Left lung (tissue), 10 donors: ENCODE measurements around the gene ALOX5. TPM values are rescaled to one million over a fixed set of nuclear protein-coding genes. Genes with fewer than 3 reads are reported as not detected.

Source experiments
- ATAC-seq: fragments of 200-7000 bp; cut with Tn5 transposase; one replicate; pipeline ENCODE4 v1.9.1; 2020; ENCODE audit warnings: moderate library complexity
- DNase-seq, 4 donors: peaks; one replicate each; pipeline ENCODE4 v3.0.0-alpha.2; 2013 to 2020
- H3K27ac ChIP-seq, 2 donors: fragments of 200-600 bp; sonication (generic) in 1 of 2; one replicate each; pipeline versions ENCODE4 v1.5.0 to v1.8.0; 2020 to 2021
- H3K27me3 ChIP-seq, 2 donors: fragments of 200-600 bp; sonication (generic) in 1 of 2; one replicate each; pipeline versions ENCODE4 v1.5.0 to v1.8.0; 2020 to 2021
- H3K36me3 ChIP-seq, 2 donors: fragments of 200-600 bp; sonication (generic) in 1 of 2; one replicate each; pipeline versions ENCODE4 v1.5.0 to v1.8.0; 2020 to 2021
- H3K4me1 ChIP-seq, 2 donors: fragments of 200-600 bp; one replicate each; pipeline ENCODE4 v1.8.0; 2021
- H3K4me3 ChIP-seq, 2 donors: fragments of 200-600 bp; sonication (generic) in 1 of 2; one replicate each; pipeline versions ENCODE4 v1.5.0 to v1.8.0; 2020 to 2021; ENCODE audit warnings: mild to moderate bottlenecking in 1 of 2
- H3K9me3 ChIP-seq, 2 donors: fragments of 200-600 bp; sonication (generic) in 1 of 2; one replicate each; pipeline versions ENCODE4 v1.5.0 to v1.8.0; 2020 to 2021
- CTCF ChIP-seq, 2 donors: fragments of 200-600 bp; sonication (generic) in 1 of 2; IDR thresholded peaks; one replicate each; pipeline versions ENCODE4 v1.5.0 to v1.8.0; 2021; ENCODE audit warnings: antibody characterized with exemption in 2 of 2
- intact Hi-C, 2 donors: fragments of 100-400 bp; cut with DNase I; formaldehyde crosslinking; loops; one replicate each; pipeline versions ENCODE4 v1.11.2 to v1.14.2; 2022
- polyA plus RNA-seq, 6 donors: library from polyadenylated mRNA; unstranded; fragments of 120-200 nt; gene quantifications; one replicate each; pipeline ENCODE4 v1.2.1, GENCODE V29; 2013; ENCODE audit not compliant: insufficient read length in 6 of 6
- total RNA-seq, 2 donors: library from RNA; stranded (reverse); fragmentation: NEBNext Ultra II Directional; extraction: Animal tissue kit (Norgen Biotek cat#: 25700); gene quantifications; one replicate each; pipeline ENCODE4 v1.2.1, GENCODE V29; 2021
- donor health status: DM: no; HTN: yes; CAD: no.
- donor health status: DM: no; HTN: no; CAD: no.

The ALOX5 gene
- total and polyA plus RNA-seq, 8 donors, result 1.1 to 145 (median 1.7) TPM

GRCh38 chr10:45428611-45429510 lies 54.8 kb downstream of the ALOX5 start:
- Histone ChIP-seq H3K27ac (no peak overlapping the region), H3K36me3 (peaks cover 0 to 88% of the 10 kb centered on the region in 2 donors), H3K9me3 (no peaks in the 10 kb centered on the region), H3K27me3 (peaks cover 12 to 25% of the 10 kb centered on the region in 2 donors), H3K4me3 (no peak overlapping the region), H3K4me1 (peaks cover 0 to 25% of the 10 kb centered on the region in 2 donors)
- no peak for DNase-seq
- ATAC-seq, result no peak
- TF ChIP-seq CTCF (IDR thresholded peaks at IDR 0.05), result no peak
- intact Hi-C loops, result no loop called here

DNA sequence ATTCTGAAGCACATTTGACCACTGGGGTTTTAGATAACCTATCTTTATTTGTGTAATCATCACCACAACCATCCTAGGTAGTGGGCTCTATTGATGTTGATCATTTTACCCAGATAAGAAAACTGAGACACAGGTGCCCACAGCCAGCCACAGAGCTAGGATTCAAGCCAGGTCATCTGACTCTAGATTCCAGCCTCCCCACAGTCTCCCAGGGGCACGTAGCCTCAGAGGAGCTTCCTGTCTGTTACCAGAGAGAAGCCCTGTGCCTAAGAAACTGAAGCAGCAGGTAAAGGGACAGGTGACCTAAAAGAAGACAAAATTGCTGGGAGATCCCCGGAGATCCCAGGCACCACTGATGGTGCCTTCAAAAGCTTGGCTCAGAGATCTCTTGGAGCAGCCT lies 55.8 kb downstream of the ALOX5 start:
- no peak for DNase-seq
- H3K36me3 ChIP-seq, result peaks cover 0 to 83% of the 10 kb centered on the region in 2 donors
- H3K4me1 ChIP-seq, result peaks cover 0 to 16% of the 10 kb centered on the region in 2 donors
- no peak for TF ChIP-seq CTCF (IDR thresholded peaks at IDR 0.05)
- H3K27ac ChIP-seq, result no peak overlapping the region
- no peak overlapping the region for H3K4me3 ChIP-seq
- peaks cover 12 to 25% of the 10 kb centered on the region in 2 donors for H3K27me3 ChIP-seq
- no peak for ATAC-seq
- intact Hi-C loops, result no loop called here
- H3K9me3 ChIP-seq, result no peaks in the 10 kb centered on the region

GRCh38 chr10:45432113-45432512 lies 58.1 kb downstream of the ALOX5 start:
- Histone ChIP-seq H3K27me3 (peaks cover 12 to 25% of the 10 kb centered on the region in 2 donors), H3K9me3 (no peaks in the 10 kb centered on the region), H3K27ac (no peak overlapping the region), H3K36me3 (peaks cover 0 to 61% of the 10 kb centered on the region in 2 donors), H3K4me1 (peaks cover 0 to 7% of the 10 kb centered on the region in 2 donors), H3K4me3 (no peak overlapping the region)
- intact Hi-C loops, result no loop called here
- no peak for TF ChIP-seq CTCF (IDR thresholded peaks at IDR 0.05)
- ATAC-seq (no peak), DNase-seq (no peak)

- ATAC-seq (no peak), DNase-seq (no peak)
- intact Hi-C loops, result no loop called here
- Histone ChIP-seq H3K4me1 (peaks cover 0 to 13% of the 10 kb centered on the region in 2 donors), H3K9me3 (no peaks in the 10 kb centered on the region), H3K4me3 (no peak overlapping the region), H3K27ac (no peak overlapping the region), H3K27me3 (peaks cover 7 to 17% of the 10 kb centered on the region in 2 donors), H3K36me3 (peaks cover 0 to 54% of the 10 kb centered on the region in 2 donors)
- no peak for TF ChIP-seq CTCF (IDR thresholded peaks at IDR 0.05)
Measured at GRCh38 chr10:45432700-45433472, 58.9 kb downstream of the ALOX5 start.
